GM12874 (cell line): ENCODE results near the gene TCF4.

Experiments used
- TF ChIP-seq, protein P1 (sequence below): IDR thresholded peaks from 2 replicates; pipeline ENCODE4 v1.5.1; 2011; ENCODE audit warnings: low read depth, mild to moderate bottlenecking, control low read depth, low read length, moderate library complexity; ENCODE audit not compliant: insufficient read depth

TCF4 gene

DNA sequence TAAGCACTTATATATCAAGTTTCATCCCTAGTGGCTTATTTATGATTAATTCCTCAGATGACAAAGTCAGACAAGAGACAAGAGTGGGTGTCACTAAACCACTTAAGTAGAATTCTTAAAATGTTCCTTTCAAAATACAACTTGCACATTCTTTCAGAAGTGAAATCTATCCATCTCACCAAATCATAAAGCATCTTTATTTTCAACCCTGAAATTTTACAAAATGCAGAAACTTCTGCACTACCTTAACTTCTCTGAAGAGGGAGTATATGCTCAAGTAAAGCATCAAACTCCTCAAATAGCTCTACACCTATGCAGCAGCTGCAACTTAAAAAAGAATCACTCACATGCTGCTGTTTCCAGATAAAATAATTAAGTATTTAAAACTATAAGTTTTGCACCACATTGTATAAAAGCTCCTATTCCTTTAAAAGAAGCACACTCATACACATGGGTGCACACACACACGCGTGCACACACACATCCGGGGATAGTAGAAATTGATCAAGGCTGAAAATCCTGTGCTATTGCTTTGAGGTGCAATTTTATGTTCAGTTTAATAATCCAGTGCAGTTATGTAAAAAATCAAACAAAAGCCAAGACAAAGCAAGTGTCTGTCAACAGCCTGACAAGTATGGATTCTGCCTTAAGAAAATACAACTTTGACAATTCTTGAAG is 244.5 kb downstream of the TCF4 start:
- TF ChIP-seq, protein P1, sequence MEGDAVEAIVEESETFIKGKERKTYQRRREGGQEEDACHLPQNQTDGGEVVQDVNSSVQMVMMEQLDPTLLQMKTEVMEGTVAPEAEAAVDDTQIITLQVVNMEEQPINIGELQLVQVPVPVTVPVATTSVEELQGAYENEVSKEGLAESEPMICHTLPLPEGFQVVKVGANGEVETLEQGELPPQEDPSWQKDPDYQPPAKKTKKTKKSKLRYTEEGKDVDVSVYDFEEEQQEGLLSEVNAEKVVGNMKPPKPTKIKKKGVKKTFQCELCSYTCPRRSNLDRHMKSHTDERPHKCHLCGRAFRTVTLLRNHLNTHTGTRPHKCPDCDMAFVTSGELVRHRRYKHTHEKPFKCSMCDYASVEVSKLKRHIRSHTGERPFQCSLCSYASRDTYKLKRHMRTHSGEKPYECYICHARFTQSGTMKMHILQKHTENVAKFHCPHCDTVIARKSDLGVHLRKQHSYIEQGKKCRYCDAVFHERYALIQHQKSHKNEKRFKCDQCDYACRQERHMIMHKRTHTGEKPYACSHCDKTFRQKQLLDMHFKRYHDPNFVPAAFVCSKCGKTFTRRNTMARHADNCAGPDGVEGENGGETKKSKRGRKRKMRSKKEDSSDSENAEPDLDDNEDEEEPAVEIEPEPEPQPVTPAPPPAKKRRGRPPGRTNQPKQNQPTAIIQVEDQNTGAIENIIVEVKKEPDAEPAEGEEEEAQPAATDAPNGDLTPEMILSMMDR, result peak; percentile 43; the same call in 1 of the 2 replicates

GRCh38 chr18:55340998-55341397 is 247.0 kb downstream of the TCF4 start:
- TF ChIP-seq, protein P1, result no peak

GRCh38 chr18:55339990-55340389 is 248.0 kb downstream of the TCF4 start:
- TF ChIP-seq, protein P1, result no peak

GRCh38 chr18:55338978-55339650 is 248.9 kb downstream of the TCF4 start:
- TF ChIP-seq, protein P1, result no peak

GRCh38 chr18:55337908-55338521 is 250.0 kb downstream of the TCF4 start:
- TF ChIP-seq, protein P1, result no peak

- TF ChIP-seq, protein P1, result no peak
Measured at GRCh38 chr18:55337138-55337537, 250.9 kb downstream of the TCF4 start.

- TF ChIP-seq, protein P1, result no peak
Measured at GRCh38 chr18:55336438-55337100, 251.4 kb downstream of the TCF4 start.
